ENCODE results near the gene FRMD4B. TPM values are rescaled to one million over a fixed set of nuclear protein-coding genes. Genes with fewer than 3 reads are reported as not detected.

FRMD4B gene
- total RNA-seq, 1 donor from 2014 or later = 16.1 TPM

- Histone ChIP-seq H3K27ac (replicated peaks) (no peak overlapping the region), H3K4me1 (peaks cover 19% of the 10 kb centered on the region), H3K27me3 (ENCODE audit: low read depth) (no peaks in the 10 kb centered on the region), H3K4me3 (no peak overlapping the region), H3K36me3 (peaks cover 6% of the 10 kb centered on the region), H3K9me3 (replicated peaks) (no peaks in the 10 kb centered on the region)
- TF ChIP-seq CTCF (IDR thresholded peaks at IDR 0.05; ENCODE audit: borderline replicate concordance) = no peak
- DNase-seq = no peak
- intact Hi-C loops (cut with micrococcal nuclease) = no loop called here
Measured at GRCh38 chr3:69232482-69232881, 153.4 kb downstream of the FRMD4B start.

- Histone ChIP-seq H3K27me3 (ENCODE audit: low read depth) (no peaks in the 10 kb centered on the region), H3K27ac (replicated peaks) (no peak overlapping the region), H3K4me3 (no peak overlapping the region), H3K36me3 (peaks cover 6% of the 10 kb centered on the region), H3K4me1 (peaks cover 15% of the 10 kb centered on the region), H3K9me3 (replicated peaks) (no peaks in the 10 kb centered on the region)
- intact Hi-C loops (cut with micrococcal nuclease) = no loop called here
- TF ChIP-seq CTCF (IDR thresholded peaks at IDR 0.05; ENCODE audit: borderline replicate concordance) = no peak
- DNase-seq = no peak
Measured at GRCh38 chr3:69231929-69232440, 153.9 kb downstream of the FRMD4B start.

GRCh38 chr3:69226071-69226470 lies 159.8 kb downstream of the FRMD4B start:
- TF ChIP-seq CTCF (IDR thresholded peaks at IDR 0.05; ENCODE audit: borderline replicate concordance) = no peak
- Histone ChIP-seq H3K4me3 (no peak overlapping the region), H3K9me3 (replicated peaks) (no peaks in the 10 kb centered on the region), H3K4me1 (peaks cover 13% of the 10 kb centered on the region), H3K36me3 (peaks cover 32% of the 10 kb centered on the region), H3K27ac (replicated peaks) (no peak overlapping the region), H3K27me3 (ENCODE audit: low read depth) (no peaks in the 10 kb centered on the region)
- DNase-seq = no peak
- intact Hi-C loops (cut with micrococcal nuclease) = no loop called here

- no peak for DNase-seq
- no peaks in the 10 kb centered on the region for H3K27me3 ChIP-seq (ENCODE audit: low read depth)
- no peaks in the 10 kb centered on the region for H3K4me1 ChIP-seq
- no peak for TF ChIP-seq CTCF (IDR thresholded peaks at IDR 0.05; ENCODE audit: borderline replicate concordance)
- H3K4me3 ChIP-seq = no peak overlapping the region
- no peak overlapping the region for H3K27ac ChIP-seq (replicated peaks)
- intact Hi-C loops (cut with micrococcal nuclease) = no loop called here
- peaks cover 65% of the 10 kb centered on the region for H3K36me3 ChIP-seq
- no peaks in the 10 kb centered on the region for H3K9me3 ChIP-seq (replicated peaks)
Measured at GRCh38 chr3:69219101-69219708, 166.7 kb downstream of the FRMD4B start.

GRCh38 chr3:69218079-69218478 lies 167.8 kb downstream of the FRMD4B start:
- no peak for TF ChIP-seq CTCF (IDR thresholded peaks at IDR 0.05; ENCODE audit: borderline replicate concordance)

More at GRCh38 chr3:69218079-69218478, 167.8 kb downstream of the FRMD4B start:
- no peaks in the 10 kb centered on the region for H3K4me1 ChIP-seq
- H3K9me3 ChIP-seq (replicated peaks) = no peaks in the 10 kb centered on the region
- no peak overlapping the region for H3K27ac ChIP-seq (replicated peaks)
- H3K27me3 ChIP-seq (ENCODE audit: low read depth) = no peaks in the 10 kb centered on the region
- DNase-seq = no peak
- intact Hi-C loops (cut with micrococcal nuclease) = no loop called here
- no peak overlapping the region for H3K4me3 ChIP-seq
- H3K36me3 ChIP-seq = peaks cover 63% of the 10 kb centered on the region
